SJCRH30 (cell line): ENCODE measurements around the gene PCYT2. TPM values are rescaled to one million over a fixed set of nuclear protein-coding genes. Genes with fewer than 3 reads are reported as not detected.

Source experiments
- DNase-seq, 2 experiments: peaks; one replicate each; pipeline ENCODE4 v3.0.0-alpha.2; 2015 to 2020
- H3K27ac ChIP-seq: fragments of 250-450 bp; sonication (Bioruptor Pico); 2 replicates; pipeline ENCODE4 v1.5.1; 2020; ENCODE audit warnings: mild to moderate bottlenecking, moderate library complexity
- H3K27me3 ChIP-seq: fragments of 250-450 bp; sonication (Bioruptor Pico); 2 replicates; pipeline ENCODE4 v1.5.1; 2020; ENCODE audit warnings: mild to moderate bottlenecking, moderate library complexity
- H3K36me3 ChIP-seq: fragments of 250-450 bp; sonication (Bioruptor Pico); 2 replicates; pipeline ENCODE4 v1.5.1; 2020; ENCODE audit warnings: mild to moderate bottlenecking, moderate library complexity
- H3K4me1 ChIP-seq: fragments of 250-450 bp; sonication (Bioruptor Pico); 2 replicates; pipeline ENCODE4 v1.5.1; 2020; ENCODE audit warnings: mild to moderate bottlenecking, moderate library complexity
- H3K4me3 ChIP-seq: fragments of 250-450 bp; sonication (Bioruptor Pico); 2 replicates; pipeline ENCODE4 v1.5.1; 2020; ENCODE audit warnings: mild to moderate bottlenecking, moderate library complexity
- H3K9me3 ChIP-seq: fragments of 250-450 bp; sonication (Bioruptor Pico); replicated peaks from 2 replicates; pipeline ENCODE4 v1.5.1; 2020; ENCODE audit warnings: mild to moderate bottlenecking, moderate library complexity
- total RNA-seq: library from RNA; depleted of rRNA; stranded (reverse); fragments of >200 nt; shearing (Covaris generic); gene quantifications from 2 replicates; pipeline ENCODE4 v1.2.3, GENCODE V29; 2014

The PCYT2 gene
- total RNA-seq, 1 experiment from 2014 or later, result 33.0 TPM

DNA sequence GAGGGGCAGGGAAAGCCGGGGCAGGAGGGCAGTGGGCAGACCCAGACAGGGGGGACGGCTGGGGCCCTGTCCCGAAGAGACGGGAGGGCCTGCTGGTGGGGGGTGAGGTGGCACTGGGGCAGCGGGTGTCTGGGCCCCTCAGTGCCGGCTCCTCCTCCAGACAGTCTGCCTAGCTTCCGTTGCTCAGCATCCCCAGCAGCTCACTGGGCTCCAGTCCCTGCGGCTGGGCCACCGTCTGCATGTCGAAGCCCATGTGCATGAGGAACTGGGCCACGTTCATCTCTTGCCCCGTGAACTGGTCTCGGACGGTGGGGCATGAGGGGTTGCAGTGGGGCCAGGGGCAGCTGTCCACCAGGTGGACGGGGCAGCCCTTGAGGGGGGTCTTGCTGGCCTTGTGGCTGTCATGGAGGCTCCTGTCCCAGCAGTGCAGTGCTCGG, 41.6 kb upstream of the PCYT2 start:
- Histone ChIP-seq H3K4me1 (peaks cover 14% of the 10 kb centered on the region), H3K36me3 (no peaks in the 10 kb centered on the region), H3K27ac (no peak overlapping the region), H3K27me3 (peaks cover 10% of the 10 kb centered on the region; the same call in 1 of the 2 replicates), H3K4me3 (no peak overlapping the region), H3K9me3 (no peaks in the 10 kb centered on the region)
- no peak for DNase-seq

DNA sequence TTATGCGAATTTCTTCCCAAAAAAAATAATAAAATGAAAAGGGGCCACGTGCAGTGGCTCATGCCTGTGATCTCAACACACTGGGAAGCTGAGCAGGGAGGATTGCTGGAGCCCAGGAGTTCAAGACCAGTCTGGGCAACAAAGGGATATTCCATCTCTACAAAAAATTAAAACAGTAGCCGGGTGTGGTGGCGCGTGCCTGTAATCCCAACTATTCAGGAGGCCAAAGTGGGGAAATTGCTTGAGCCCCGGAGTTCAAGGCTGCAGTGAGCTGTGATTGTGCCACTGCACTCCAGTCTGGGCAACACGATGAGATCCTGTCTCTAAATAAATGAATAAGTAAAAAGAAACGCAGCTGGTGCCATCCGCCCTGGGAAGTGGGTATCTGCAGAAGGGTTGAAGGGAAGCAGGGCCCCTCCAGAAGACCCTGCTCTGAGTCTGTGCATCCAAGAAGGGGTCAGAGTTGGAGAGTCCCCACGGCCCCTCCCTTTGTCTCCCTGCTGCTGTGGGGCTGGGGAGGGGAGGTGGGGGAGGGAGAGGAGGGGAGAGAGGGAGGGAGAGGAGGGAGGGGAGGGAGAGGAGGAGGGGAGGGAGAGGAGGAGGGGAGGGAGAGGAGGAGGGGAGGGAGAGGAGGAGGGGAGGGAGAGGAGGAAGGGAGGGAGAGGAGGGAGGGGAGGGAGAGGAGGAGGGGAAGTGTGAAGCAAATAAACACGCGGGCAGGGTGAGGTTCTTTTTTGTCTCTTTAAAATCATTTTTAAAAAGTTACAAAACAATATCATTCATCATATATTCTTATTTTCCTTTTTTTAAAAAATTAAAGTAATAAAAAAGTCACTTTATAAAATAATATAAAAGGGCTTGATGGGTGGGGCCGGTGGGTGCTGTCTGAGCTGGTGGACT, 40.8 kb upstream of the PCYT2 start:
- Histone ChIP-seq H3K4me1 (peaks cover 14% of the 10 kb centered on the region), H3K9me3 (no peaks in the 10 kb centered on the region), H3K36me3 (no peaks in the 10 kb centered on the region), H3K27me3 (peaks cover 8% of the 10 kb centered on the region; the same call in 1 of the 2 replicates), H3K4me3 (no peak overlapping the region), H3K27ac (no peak overlapping the region)
- DNase-seq, result no peak

DNA sequence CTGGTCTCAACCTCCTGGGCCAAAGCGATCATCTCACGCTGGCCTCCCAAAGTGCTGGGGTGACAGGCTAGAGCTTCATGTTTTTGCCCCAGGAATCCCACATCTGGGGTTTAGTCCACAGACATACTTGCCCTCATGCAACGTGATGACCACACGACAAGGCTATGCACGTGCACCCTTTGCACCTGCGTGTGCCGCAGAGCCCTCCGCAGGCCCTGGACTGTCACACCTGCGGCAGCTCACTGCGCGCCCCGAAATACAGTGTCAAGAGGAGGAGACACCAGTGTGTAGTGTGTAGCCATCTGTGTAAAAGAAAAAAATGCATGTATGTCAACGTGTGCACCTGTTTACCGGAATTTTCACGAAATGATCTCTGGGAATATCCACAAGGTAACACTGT, 39.3 kb upstream of the PCYT2 start:
- Histone ChIP-seq H3K27me3 (peaks cover 5% of the 10 kb centered on the region; the same call in 1 of the 2 replicates), H3K9me3 (no peaks in the 10 kb centered on the region)

DNA sequence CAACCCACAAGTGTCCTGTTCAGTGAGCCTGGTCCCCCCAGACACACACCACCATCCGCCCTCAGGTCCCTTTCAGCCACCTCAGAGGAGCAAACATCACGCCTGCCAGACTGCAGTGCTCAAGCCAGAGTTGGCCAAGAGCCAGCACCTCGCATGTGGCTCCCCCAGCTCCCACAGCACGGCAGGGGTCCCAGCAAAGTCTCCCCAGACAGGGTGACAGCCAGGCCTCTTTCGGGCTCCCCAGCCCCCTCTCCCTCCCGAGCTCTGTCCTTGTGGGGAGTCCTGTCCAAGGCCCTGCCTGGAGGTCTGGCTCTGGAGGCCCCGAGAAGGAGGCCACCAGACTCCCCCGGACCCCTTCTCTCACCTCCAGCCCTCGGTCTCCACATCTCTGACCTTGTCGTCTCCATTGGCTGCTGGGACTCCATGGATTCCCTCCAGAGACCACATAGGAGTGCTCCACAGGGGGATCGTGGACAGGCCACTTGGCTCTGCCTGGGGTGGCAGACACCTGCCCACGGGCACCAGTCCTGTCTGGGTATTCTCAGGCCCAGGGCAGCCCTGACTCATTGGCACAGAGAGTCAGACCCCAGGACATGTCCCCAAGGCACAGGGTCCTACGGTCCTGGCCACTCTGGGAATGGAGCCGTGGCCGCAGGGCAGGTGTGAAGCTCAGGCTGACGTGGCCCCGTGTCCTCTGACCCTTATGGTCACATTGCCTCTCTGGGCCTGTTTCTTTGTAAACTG, 37.6 kb upstream of the PCYT2 start:
- H3K27ac ChIP-seq, result no peak overlapping the region
- H3K4me3 ChIP-seq, result no peak overlapping the region
- H3K27me3 ChIP-seq, result peaks cover 5% of the 10 kb centered on the region; the same call in 1 of the 2 replicates
- DNase-seq, result peak in 1 of 2 experiments; percentile 36
- H3K36me3 ChIP-seq, result no peaks in the 10 kb centered on the region
- no peaks in the 10 kb centered on the region for H3K9me3 ChIP-seq
- peaks cover 14% of the 10 kb centered on the region for H3K4me1 ChIP-seq

More for the DNA sequence above, 39.3 kb upstream of the PCYT2 start:
- H3K36me3 ChIP-seq, result no peaks in the 10 kb centered on the region
- no peak overlapping the region for H3K27ac ChIP-seq
- no peak overlapping the region for H3K4me3 ChIP-seq
- peaks cover 17% of the 10 kb centered on the region for H3K4me1 ChIP-seq
- DNase-seq, result no peak

DNA sequence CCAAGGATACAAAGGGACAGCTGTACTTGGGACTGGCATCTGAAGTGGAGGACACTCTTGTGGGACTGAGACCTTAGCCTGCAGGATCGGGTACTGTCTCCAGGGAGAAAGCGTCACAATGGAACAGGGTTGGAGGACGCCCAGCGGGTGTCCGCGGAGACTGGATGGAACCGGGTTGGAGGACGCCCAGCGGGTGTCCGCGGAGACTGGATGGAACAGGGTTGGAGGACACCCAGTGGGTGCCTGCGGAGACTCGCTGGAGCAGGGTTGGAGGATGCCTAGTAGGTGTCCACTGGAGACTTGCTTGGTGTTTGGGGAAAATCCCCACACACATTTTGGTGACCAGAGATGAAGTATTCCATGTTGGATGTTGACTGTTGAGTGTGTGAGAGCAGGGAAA, 36.0 kb upstream of the PCYT2 start, which contains the start of gene MYADML2:
Gene MYADML2, minus strand, starts transcription at position 45 of the 400 bp plus-strand sequence. CDS start 5,492 bp downstream, outside the sequence.
- Histone ChIP-seq H3K9me3 (no peaks in the 10 kb centered on the region), H3K36me3 (no peaks in the 10 kb centered on the region), H3K4me3 (no peak within 1 kb of the TSS), H3K4me1 (peaks cover 21% of the 10 kb centered on the region), H3K27me3 (peaks cover 2% of the 10 kb centered on the region; the same call in 1 of the 2 replicates), H3K27ac (no peak within 1 kb of the TSS)
- DNase-seq, result no peak

DNA sequence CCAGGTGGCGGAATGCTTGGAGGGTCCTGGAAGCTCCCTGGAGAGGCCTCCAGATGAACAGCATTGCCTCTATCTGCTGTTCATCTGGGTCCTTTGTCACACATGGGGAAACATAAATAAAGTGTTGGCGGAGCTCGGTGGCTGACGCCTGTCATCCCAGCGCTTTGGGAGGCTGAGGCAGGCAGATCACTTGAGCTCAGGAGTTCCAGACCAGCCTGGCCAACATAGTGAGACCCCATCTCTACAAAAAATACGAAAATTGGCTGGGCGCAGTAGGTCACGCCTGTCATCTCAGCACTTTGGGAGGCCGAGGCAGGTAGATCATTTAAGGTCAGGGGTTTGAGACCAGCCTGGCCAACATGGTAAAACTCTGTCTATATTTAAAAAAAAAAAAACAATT, 33.7 kb upstream of the PCYT2 start:
- DNase-seq, result no peak
- H3K4me1 ChIP-seq, result peaks cover 38% of the 10 kb centered on the region
- H3K27ac ChIP-seq, result no peak overlapping the region

DNA sequence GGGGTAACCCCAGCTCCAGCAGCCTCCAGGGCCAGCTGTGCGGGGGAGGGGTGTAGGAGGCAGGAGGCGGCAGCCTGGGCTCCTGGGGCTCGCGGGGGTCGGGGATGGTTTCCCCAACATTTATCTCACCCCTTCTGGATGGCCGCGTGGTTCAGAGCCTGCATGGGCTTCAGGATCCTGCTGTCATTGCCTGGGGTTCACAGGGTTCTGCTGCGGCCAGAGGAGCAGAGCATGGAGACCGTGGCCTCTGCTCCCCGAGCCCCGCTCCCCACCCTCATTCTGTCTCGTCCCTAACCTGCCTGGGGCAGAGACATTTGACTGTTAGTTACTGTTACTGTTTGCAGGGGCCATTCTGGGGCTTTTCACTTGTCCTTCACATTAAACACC, 31.0 kb upstream of the PCYT2 start:
- DNase-seq, result no peak
- no peaks in the 10 kb centered on the region for H3K27me3 ChIP-seq
- no peaks in the 10 kb centered on the region for H3K9me3 ChIP-seq
- H3K4me1 ChIP-seq, result peaks cover 38% of the 10 kb centered on the region
- H3K4me3 ChIP-seq, result peak overlapping the region; percentile 23
- no peaks in the 10 kb centered on the region for H3K36me3 ChIP-seq
- peak overlapping the region; percentile 48 for H3K27ac ChIP-seq

More for the DNA sequence above, 33.7 kb upstream of the PCYT2 start:
- H3K36me3 ChIP-seq, result no peaks in the 10 kb centered on the region
- no peaks in the 10 kb centered on the region for H3K27me3 ChIP-seq
- no peaks in the 10 kb centered on the region for H3K9me3 ChIP-seq
- H3K4me3 ChIP-seq, result no peak overlapping the region

DNA sequence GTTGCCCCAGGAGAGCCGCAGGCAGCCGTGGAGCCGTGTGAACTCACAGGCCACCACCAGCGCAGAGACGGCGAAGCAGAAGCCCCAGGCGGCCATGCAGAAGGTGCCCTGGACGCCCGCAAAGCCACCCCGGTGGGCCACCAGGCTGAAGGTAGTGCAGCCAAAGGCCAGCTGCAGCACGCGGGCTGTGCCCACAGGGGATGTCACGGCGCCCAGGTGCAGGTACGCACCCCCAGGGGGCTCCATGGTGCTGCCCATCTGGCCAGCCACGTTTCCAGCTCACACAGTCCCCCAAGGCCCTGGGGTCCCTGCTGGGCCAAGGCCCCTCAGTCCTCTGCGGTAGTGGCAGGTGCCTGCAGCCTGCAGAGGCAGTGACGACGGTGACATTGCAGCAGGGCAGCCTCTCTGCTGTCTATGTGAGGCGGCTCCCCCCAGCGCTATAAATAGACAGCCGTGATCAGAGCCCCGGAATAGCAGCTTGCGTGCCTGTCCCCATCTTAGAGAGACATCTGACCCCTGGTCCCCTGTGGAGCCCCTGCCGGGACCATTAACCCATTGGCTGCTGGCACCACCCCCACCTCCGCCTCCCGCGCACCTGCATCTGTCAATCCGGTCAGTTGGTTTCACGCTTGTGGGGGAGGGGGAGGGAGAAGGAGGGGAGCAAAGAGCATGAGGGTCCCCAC, 30.4 kb upstream of the PCYT2 start:
- H3K36me3 ChIP-seq, result no peaks in the 10 kb centered on the region
- H3K27me3 ChIP-seq, result no peaks in the 10 kb centered on the region
- peak overlapping the region; percentile 23 for H3K4me3 ChIP-seq
- peak; percentile 96 to 97 for DNase-seq
- H3K9me3 ChIP-seq, result no peaks in the 10 kb centered on the region
- peak overlapping the region; percentile 48 for H3K27ac ChIP-seq
- H3K4me1 ChIP-seq, result peaks cover 38% of the 10 kb centered on the region

DNA sequence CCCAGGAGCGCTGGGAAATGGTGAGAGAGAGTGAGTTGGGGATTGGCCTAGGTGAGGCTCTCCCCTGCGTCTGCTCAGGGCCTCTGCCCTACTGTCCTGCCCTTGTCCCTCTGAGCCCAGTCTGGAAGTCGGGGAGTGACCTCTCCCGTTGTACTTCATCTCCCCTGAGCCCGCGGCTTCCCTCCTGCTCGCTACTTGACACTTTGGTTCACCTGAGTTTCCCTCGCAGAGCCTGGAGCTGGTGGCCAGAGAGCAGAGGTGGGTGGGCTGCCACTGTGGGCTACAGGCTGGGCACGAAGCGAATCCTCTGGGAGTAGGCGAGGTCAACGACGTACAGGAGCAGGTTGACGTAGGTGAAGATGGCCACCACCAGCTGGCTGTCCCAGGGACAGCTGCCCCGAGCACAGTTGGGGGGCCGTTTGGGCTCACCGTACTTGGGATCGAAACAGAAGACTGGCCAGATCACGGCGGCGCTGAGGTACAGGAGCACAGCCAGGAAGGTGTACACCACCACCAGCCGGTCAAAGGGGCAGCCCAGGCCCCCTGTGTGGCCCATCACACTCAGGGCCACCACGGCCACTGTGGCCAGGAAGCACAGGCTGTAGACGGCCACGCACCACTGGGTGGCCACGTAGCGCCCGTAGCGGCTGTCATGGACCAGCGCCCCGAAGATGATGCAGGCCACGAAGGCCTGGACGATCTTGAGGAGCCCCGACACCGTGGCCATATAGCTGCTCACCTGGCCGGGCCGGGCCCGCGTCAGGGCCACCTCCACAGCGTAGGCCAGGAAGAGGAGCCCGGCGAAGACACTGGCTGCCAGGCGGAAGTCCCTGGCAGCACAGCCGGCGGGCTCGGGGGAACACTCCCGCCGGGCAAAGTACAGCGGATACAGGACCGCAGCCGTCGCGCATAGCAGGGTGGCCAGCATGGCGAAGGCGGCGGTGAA, 29.6 kb upstream of the PCYT2 start:
- peaks cover 37% of the 10 kb centered on the region for H3K4me1 ChIP-seq
- no peak for DNase-seq
- no peaks in the 10 kb centered on the region for H3K27me3 ChIP-seq
- no peaks in the 10 kb centered on the region for H3K9me3 ChIP-seq
- no peak overlapping the region for H3K4me3 ChIP-seq
- no peak overlapping the region for H3K27ac ChIP-seq
- no peaks in the 10 kb centered on the region for H3K36me3 ChIP-seq

DNA sequence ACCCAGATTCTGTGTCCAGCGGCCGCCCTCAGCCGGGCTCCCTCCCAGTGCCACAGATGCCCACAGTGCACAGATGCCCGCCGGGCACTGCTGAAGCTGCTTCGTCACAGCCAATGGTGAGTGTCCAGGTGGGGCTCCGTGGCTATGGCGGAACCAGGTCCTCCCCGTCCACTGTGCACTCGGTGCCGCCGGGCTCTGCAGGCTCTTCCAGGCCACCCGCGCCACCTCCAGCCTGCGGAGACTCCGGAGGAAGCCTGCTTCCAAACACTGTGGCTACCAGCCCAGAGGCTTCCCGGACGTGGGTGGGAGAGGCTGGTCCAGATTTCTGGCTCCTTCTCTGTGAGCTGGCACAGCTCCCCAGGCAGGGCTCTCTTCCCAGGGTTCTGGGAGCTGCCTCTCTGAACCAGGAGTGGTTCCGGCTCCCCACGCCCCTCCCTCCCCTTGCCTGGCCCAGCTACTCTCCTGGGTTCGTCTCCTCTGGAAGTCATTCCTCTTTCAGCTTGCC, 28.7 kb upstream of the PCYT2 start:
- no peak for DNase-seq
- Histone ChIP-seq H3K4me1 (peaks cover 34% of the 10 kb centered on the region), H3K36me3 (no peaks in the 10 kb centered on the region), H3K9me3 (no peaks in the 10 kb centered on the region), H3K27ac (no peak overlapping the region), H3K4me3 (no peak overlapping the region), H3K27me3 (no peaks in the 10 kb centered on the region)

DNA sequence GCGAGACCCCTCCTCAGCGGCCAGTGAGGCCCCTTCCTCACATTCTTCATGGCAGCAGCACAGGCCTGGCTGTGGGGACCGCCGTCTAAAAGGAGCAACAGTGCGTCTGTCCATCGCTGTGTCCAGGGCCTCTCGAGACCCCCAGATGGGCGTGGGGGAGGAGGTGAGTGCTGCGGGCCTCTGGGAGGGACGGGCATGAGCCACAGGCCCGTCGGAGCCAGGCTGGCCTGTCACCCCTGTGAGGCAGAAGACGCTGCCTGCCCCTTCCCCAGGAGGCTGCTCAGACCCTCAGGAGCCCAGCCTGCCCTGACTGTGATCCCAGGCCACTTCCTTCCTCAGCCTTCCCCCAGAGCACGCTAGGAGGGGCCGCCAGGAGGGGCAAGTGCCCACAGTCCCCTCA, 28.0 kb upstream of the PCYT2 start:
- Histone ChIP-seq H3K9me3 (no peaks in the 10 kb centered on the region), H3K27ac (no peak overlapping the region), H3K4me3 (no peak overlapping the region), H3K36me3 (no peaks in the 10 kb centered on the region), H3K4me1 (peaks cover 29% of the 10 kb centered on the region), H3K27me3 (no peaks in the 10 kb centered on the region)
- no peak for DNase-seq

DNA sequence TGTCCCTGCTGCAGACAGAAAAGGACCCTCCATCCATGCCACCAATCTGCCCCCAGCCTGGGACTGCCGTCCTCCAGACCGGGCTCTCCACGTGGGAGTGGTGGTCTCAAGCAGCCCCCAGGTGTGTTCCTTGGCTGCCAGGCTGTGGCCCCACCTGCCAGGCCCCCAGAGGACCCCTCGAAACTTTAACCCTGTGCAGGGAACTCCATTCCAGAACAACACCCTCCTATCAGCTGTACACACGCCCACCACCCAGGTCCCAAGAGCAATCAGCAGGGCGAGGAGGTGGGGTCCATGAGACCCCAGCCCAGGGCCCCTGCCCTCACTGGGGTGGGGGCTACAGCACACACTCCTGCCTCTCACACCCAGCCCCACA, 24.5 kb upstream of the PCYT2 start:
- Histone ChIP-seq H3K27ac (no peak overlapping the region), H3K4me1 (peaks cover 2% of the 10 kb centered on the region; the same call in 1 of the 2 replicates), H3K36me3 (no peaks in the 10 kb centered on the region), H3K27me3 (no peaks in the 10 kb centered on the region), H3K4me3 (no peak overlapping the region), H3K9me3 (no peaks in the 10 kb centered on the region)
- no peak for DNase-seq

DNA sequence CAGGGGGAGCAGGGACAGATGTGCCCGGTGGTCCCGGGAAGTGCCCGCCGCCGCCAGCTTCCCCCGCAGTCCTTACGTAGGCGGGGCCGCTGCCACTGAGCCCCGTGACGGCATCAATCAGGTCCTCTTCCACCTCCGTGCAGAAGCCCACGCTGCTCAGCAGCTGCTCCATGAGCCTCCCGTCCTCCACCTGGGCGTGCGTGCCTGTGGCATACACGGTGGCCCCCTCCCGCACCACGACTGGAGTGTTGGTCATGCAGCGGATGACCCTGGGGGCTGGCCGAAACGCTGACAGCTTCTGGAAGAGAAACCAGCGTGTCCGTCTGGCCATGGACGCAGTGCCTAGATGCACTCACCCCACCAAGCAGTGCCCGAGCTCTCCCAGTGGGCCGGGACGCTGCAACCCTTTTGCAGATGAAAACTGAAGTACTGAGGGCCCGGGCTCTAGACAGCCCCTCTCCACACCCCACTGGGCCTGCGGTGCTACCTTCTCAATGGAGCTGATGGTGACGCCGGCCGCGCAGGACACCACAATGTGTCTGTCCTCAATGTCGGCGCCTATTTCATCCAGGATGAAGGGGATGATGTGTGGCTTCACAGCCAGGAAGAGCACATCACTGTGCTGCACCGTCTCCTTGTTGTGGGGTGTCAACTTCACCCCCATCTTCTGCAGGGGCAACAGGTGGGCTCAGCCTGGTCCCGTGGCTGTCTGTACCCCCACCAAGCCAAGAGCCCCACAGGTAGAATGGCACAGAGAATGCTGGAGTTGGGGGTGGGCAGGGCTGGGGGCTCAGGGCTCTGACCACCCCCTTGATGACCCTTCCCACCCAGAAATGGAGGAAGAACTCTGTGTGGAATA, 23.9 kb upstream of the PCYT2 start:
- Histone ChIP-seq H3K27me3 (no peaks in the 10 kb centered on the region), H3K27ac (no peak overlapping the region), H3K4me3 (no peak overlapping the region), H3K9me3 (no peaks in the 10 kb centered on the region), H3K4me1 (no peaks in the 10 kb centered on the region), H3K36me3 (no peaks in the 10 kb centered on the region)
- no peak for DNase-seq
